Ascending aorta (tissue), 2 donors: Measurements from ENCODE around the gene CNTNAP2. TPM values are rescaled to one million over a fixed set of nuclear protein-coding genes. Genes with fewer than 3 reads are reported as not detected.
"Not testable (repeated sequence)": the region's sequence is repeated elsewhere in the genome, so short reads cannot be mapped to it uniquely, and the experiment has no call there.

Source experiments
- DNase-seq, 2 donors: peaks; one replicate each; pipeline ENCODE4 v3.0.0-alpha.2; 2019; ENCODE audit warnings: low spot score in 2 of 2
- H3K27ac ChIP-seq, 2 donors: fragments of 200-600 bp; sonication (generic); one replicate each; pipeline ENCODE4 v1.5.1; 2016 to 2017; ENCODE audit warnings: mild to moderate bottlenecking in 1 of 2
- H3K27me3 ChIP-seq: fragments of 200-600 bp; sonication (generic); one replicate; pipeline ENCODE4 v1.5.1; 2017
- H3K36me3 ChIP-seq, 2 donors: fragments of 200-600 bp; sonication (generic); one replicate each; pipeline ENCODE4 v1.5.1; 2016
- H3K4me1 ChIP-seq, 2 donors: fragments of 200-600 bp; sonication (generic); one replicate each; pipeline ENCODE4 v1.5.1; 2016 to 2017; ENCODE audit warnings: mild to moderate bottlenecking in 1 of 2
- H3K4me3 ChIP-seq, 2 donors: fragments of 200-600 bp; sonication (generic); one replicate each; pipeline ENCODE4 v1.5.1; 2016 to 2017; ENCODE audit warnings: mild to moderate bottlenecking in 1 of 2
- H3K9me3 ChIP-seq, 2 donors: fragments of 200-600 bp; sonication (generic); one replicate each; pipeline ENCODE4 v1.5.1; 2016
- intact Hi-C: fragments of 100-400 bp; cut with DNase I; formaldehyde crosslinking; loops from one replicate; pipeline ENCODE4 v1.15.1; 2023
- total RNA-seq: library from RNA; depleted of rRNA; stranded (reverse); fragments of >200 nt; gene quantifications from one replicate; pipeline ENCODE4 v1.1.0, GENCODE V29; 2016
- TF ChIP-seq, protein P1 (sequence below), 3 experiments: fragments of 200-600 bp in 2 of 3; fragments of 450-650 bp in 1 of 3; sonication (generic) in 2 of 3; IDR thresholded peaks; one replicate each; pipeline ENCODE4 v1.5.1; 2016 to 2019; ENCODE audit warnings: antibody characterized with exemption in 3 of 3, mild to moderate bottlenecking in 1 of 3, moderate library complexity in 1 of 3

The CNTNAP2 gene
- total RNA-seq, 1 donor from 2014 or later = not detected

DNA sequence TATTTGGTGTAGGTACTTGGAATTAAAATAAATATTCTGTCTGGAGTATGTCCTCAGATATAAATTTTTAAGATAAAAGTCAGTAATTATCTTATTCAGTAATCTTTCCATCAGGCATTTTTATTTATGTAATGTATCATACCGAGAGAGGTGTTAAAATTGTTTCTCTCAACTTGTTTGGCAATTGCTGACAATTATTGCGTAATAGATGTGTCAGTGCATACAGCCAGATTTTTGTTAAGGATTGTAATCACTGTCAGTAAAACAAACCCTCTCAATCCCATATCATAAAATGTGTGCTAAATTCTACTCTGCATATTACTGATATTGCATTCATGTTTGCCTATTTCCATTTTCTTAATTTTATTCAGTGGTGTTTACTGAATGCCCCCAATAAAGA lies 69.2 kb downstream of the CNTNAP2 start:
- Histone ChIP-seq H3K27ac (no peak overlapping the region), H3K4me3 (no peak overlapping the region), H3K4me1 (no peaks in the 10 kb centered on the region), H3K9me3 (peaks cover 0 to under 1% of the 10 kb centered on the region in 2 donors), H3K27me3 (no peaks in the 10 kb centered on the region), H3K36me3 (no peaks in the 10 kb centered on the region)
- no peak for DNase-seq
- TF ChIP-seq, protein P1, sequence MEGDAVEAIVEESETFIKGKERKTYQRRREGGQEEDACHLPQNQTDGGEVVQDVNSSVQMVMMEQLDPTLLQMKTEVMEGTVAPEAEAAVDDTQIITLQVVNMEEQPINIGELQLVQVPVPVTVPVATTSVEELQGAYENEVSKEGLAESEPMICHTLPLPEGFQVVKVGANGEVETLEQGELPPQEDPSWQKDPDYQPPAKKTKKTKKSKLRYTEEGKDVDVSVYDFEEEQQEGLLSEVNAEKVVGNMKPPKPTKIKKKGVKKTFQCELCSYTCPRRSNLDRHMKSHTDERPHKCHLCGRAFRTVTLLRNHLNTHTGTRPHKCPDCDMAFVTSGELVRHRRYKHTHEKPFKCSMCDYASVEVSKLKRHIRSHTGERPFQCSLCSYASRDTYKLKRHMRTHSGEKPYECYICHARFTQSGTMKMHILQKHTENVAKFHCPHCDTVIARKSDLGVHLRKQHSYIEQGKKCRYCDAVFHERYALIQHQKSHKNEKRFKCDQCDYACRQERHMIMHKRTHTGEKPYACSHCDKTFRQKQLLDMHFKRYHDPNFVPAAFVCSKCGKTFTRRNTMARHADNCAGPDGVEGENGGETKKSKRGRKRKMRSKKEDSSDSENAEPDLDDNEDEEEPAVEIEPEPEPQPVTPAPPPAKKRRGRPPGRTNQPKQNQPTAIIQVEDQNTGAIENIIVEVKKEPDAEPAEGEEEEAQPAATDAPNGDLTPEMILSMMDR (IDR thresholded peaks at IDR 0.05) = no peak
- intact Hi-C loops = no loop called here

DNA sequence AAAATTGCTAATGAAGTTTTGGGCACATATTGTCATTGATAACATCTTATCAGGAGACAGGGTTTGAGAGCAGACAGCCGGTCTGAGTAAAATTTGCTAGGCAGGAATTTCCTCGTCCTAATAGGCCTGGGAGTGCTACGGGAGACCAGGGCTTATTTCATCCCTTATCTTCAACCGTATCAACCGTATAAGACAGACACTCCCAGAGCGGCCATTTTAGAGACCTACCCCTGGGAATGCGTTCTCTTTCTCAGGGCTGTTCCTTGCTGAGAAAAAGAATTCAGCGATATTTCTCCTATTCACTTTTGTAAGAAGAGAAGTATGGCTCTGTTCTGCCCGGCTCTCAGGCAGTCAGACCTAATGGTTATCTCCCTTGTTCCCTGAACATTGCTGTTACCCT lies 74.8 kb downstream of the CNTNAP2 start:
- DNase-seq, intact Hi-C loops, H3K36me3 ChIP-seq: not testable (repeated sequence)

DNA sequence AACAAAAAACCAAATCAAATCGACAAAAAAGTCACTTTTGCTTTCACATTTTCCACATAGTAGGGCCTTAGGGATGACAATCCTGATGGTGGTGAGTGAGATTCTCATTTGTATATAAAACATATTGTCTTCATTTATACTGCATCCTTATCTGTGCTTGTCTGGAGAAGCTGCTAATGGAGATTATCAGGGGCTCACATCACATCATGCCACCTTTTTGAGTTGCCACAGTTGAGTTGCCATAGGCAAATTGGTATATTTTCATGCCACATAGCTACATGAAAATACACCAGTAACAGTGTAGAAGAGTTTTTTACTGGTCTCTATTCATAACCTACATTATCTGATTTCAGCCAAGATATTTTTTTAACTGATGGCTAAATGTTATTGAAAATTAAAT lies 85.3 kb downstream of the CNTNAP2 start:
- no peak for DNase-seq
- intact Hi-C loops = no loop called here
- H3K27ac ChIP-seq = no peak overlapping the region
- TF ChIP-seq, protein P1 (IDR thresholded peaks at IDR 0.05) = no peak
- no peaks in the 10 kb centered on the region for H3K36me3 ChIP-seq
- H3K4me3 ChIP-seq = no peak overlapping the region
- no peaks in the 10 kb centered on the region for H3K9me3 ChIP-seq
- no peaks in the 10 kb centered on the region for H3K27me3 ChIP-seq
- no peaks in the 10 kb centered on the region for H3K4me1 ChIP-seq

More for the DNA sequence above, 74.8 kb downstream of the CNTNAP2 start:
- not testable (repeated sequence) for H3K4me1 ChIP-seq, H3K4me3 ChIP-seq, H3K27me3 ChIP-seq, H3K9me3 ChIP-seq, H3K27ac ChIP-seq

DNA sequence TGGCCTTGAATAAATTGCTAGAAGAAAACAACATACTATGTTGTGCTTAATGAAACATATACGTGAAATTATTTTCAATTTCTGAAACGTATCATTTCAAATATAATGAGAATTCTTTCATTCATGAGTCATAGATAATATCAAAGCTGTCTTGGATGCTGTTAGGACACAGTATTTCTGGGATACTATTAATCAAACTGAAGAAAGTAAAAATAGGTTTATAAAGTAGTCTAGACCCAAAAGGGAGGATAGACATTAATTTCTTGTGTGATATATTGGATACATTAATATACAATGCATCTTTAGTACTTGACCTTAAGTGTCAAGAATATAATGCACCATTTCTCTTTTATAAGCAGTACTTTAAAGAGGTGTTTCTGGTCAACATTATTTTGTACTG lies 89.7 kb downstream of the CNTNAP2 start:
- TF ChIP-seq, protein P1 (IDR thresholded peaks at IDR 0.05) = no peak
- Histone ChIP-seq H3K4me1 (no peaks in the 10 kb centered on the region), H3K36me3 (no peaks in the 10 kb centered on the region), H3K27ac (no peak overlapping the region), H3K4me3 (no peak overlapping the region), H3K27me3 (no peaks in the 10 kb centered on the region), H3K9me3 (no peaks in the 10 kb centered on the region)
- intact Hi-C loops = no loop called here
- no peak for DNase-seq

DNA sequence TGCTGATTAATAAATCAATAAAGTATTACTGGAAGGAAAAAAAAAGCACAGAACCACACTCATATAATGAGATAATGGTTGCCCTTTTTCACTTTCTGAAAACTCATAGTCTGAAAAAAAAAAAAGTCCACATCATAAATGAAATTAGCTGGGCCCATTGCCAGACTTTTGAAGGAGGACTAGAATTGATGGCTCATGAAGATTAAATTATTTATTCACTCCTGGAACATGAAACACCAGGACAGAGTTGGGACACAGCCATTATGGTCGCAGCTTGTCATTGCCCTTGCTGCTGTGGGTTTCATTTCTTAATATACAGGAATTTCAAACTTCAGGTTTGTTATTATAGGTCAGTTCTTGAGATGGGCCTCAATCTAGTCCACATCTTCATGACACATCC lies 91.9 kb downstream of the CNTNAP2 start:
- no peak for DNase-seq
- H3K27ac ChIP-seq = no peak overlapping the region
- no peaks in the 10 kb centered on the region for H3K27me3 ChIP-seq
- no peaks in the 10 kb centered on the region for H3K9me3 ChIP-seq
- TF ChIP-seq, protein P1 (IDR thresholded peaks at IDR 0.05) = no peak
- intact Hi-C loops = no loop called here
- H3K4me3 ChIP-seq = no peak overlapping the region
- H3K36me3 ChIP-seq = no peaks in the 10 kb centered on the region
- H3K4me1 ChIP-seq = no peaks in the 10 kb centered on the region

DNA sequence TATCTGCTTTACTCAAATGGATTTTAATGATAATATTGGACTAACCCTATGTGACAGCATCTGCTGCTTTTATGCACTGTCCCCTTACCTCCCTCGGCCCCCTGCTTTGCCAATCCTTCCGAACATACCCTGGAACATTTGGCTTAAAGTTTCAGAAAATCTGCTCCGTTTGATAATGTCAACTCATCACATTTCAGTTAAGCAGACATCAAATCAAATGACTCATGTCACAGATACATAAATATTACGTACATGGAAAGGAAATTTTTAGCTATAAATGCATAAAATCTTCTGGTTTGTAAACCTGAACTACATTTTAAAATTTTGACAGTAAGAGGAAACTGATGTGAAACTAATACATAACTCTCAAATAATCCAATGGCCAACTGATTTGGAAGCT lies 98.2 kb downstream of the CNTNAP2 start:
- Histone ChIP-seq H3K36me3 (no peaks in the 10 kb centered on the region), H3K4me1 (no peaks in the 10 kb centered on the region), H3K27me3 (no peaks in the 10 kb centered on the region), H3K9me3 (no peaks in the 10 kb centered on the region), H3K4me3 (no peak overlapping the region), H3K27ac (no peak overlapping the region)
- no peak for DNase-seq
- intact Hi-C loops = no loop called here
- TF ChIP-seq, protein P1 (IDR thresholded peaks at IDR 0.05) = no peak
